Activated T-helper 9 cell treated with anti-CD3 and anti-CD28 coated beads, Interleukin-2, amount 50 U/mL, for 16 hours (primary cell): Measurements from ENCODE around the gene PKD2.
"Not testable (repeated sequence)": the region's sequence is repeated elsewhere in the genome, so short reads cannot be mapped to it uniquely, and the experiment has no call there.

Source experiments
- DNase-seq: peaks from one replicate; pipeline ENCODE4 v3.0.0-alpha.2; 2020; ENCODE audit warnings: low read depth

Gene PKD2

DNA sequence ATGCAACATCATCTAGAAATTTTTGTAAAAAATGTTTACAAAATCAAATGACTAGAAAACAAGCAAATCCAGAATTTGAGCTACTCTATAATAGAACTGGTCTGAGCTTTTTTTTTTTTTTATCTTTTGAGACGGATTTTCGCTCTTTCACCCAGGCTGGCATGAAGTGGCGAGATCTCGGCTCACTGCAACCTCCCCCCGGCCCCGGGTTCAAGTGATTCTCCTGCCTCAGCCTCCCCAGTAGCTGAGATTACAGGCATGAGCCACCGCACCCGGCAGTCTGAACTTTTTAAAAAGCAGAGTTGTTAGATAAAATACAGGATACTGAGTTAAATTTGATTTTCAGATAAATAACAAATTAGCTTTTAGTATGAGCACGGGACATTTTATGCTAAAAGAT lies 20.9 kb upstream of the PKD2 start:
- DNase-seq, result no peak

DNA sequence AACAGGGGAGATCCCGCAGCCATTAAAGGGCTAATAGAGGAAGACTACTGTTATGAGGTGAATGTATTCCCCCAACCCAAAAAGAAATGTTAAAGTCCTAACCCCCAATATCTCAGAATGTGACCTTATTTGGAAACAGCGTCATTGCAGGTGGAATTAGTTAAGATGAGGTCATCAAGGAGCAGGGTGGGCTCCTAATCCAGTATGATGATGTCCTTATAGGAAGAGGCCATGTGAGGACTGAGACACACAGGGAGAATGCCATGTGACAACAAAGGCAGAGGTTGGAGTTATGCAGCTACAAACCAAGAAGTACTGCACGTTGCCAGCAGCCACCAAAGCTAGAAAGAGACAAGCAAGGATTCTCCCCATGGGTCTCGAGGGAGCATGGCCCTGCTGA lies 17.7 kb upstream of the PKD2 start:
- no peak for DNase-seq

- no peak for DNase-seq
These were observed 12.0 kb upstream of the PKD2 start for GRCh38 chr4:87995435-87995834.

DNA sequence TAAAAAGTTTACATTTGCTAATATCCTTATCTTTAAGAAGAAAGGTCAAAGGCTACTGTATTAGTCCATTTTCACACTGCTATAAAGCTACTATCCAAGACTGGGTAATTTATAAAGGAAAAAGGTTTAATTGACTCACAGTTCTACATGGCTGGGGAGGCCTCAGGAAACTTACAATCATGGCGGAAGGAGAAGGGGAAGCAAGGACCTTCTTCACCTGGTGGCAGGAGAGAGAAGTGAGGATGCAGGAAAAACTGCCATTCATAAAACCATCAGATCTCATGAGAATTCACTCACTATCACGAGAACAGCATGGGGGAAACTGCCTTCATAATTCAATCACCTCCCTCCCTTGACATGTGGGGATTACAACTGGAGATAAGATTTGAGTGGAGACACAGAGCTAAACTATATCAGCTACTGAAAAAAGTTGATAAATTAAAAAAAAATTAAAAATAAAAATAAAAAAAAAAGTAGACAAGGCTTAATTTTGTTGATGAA lies 8.2 kb upstream of the PKD2 start:
- not testable (repeated sequence) for DNase-seq

GRCh38 chr4:88001871-88002270 lies 5.6 kb upstream of the PKD2 start:
- no peak for DNase-seq

- DNase-seq, result no peak
These were observed 4.6 kb upstream of the PKD2 start for GRCh38 chr4:88002786-88003185.

DNA sequence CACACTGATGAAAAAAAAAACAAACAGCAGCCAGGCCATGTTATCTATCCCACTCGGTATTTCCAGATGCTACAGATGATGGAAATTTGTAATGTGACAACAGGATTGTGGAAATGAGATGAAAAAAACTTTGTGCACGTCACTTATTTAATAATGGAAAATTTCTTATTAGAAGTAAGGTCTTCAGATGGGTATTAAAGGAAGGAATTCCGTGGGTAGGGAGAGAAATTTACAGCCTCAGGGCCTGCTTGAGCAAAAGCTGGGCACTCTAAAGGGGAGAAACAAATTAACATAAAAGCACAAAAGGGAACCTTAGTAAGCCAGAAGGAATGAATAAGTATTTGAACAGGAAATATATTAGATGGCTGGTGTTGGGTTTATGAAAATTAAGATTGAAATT lies 4.2 kb upstream of the PKD2 start:
- no peak for DNase-seq

DNA sequence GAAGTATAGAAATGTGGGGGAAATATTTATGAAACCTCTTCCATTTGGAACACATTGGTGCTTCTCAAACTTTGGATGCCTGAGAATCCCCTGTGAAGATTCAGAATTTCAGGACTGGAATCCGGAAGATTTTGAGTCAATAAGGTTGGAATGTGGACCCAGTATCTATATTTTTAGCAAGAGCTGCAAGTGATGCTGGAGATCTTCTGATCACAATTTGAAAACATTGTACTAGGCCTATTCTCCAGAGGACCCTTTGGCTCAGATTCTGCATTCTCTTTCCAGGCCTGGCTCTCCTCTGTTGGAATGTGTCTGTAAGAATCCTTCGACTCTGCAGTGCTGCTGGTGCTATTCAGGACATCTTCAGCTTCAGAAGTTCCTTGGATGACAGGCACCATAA lies 2.4 kb upstream of the PKD2 start:
- DNase-seq, result no peak

DNA sequence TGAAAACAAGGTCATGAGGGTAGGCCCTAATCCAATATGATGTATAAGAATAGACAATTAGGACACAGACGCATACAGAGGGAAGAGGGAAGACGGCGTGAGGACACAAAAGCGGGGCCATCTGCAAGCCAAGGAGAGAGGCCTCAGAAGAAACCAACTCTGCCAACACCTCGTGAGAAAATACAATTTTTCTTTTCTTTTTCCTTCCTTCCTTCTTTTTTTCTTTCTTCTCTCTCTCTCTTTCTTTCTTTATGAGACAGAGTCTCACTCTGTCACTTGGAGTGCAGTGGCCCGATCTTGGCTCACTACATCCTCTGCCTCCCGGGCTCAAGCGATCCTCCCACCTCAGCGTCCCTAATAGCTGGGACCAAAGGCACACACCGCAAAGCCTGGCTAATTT lies 1.5 kb upstream of the PKD2 start:
- DNase-seq, result no peak

DNA sequence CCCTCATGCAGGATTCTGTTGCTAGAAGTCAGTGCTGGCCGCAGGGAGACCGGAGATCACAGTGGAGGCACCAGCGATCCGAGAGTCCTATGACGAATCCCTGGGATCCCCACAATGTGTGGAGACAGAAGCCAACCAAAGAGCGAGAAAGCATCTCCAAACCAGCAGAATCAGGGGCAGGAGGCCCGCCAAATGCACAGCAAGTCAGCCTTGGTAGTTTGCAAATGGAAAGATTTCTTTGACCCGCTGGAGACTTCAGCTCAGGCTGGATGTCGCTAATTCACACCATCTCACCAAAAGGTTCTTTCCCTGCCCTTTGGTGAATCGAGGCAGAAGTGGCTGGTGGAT lies 505 bp upstream of the PKD2 start:
- DNase-seq, result no peak

GRCh38 chr4:88008122-88008742 lies 797 bp downstream of the PKD2 start:
- peak; percentile 12 for DNase-seq

DNA sequence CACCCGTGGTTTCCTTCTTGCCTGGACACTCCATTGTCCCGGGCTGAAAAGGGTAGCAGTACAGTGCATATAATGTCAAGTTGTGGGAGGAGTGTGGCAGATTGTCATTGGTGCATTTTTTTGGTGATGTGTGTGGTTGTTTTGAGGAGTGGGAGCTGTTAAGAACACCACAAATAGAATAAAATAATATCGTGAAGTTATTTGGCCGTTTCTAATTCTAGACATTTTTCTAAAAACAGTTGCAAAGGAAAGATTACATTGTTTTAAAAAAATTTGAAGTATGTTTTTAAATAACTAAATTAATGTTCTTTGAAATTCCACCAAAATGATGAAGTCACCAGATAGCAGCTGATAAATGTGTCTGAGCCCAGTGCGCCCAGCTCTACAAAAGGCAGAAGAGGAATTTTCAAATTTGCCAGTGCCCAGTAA lies 1.3 kb downstream of the PKD2 start:
- no peak for DNase-seq

DNA sequence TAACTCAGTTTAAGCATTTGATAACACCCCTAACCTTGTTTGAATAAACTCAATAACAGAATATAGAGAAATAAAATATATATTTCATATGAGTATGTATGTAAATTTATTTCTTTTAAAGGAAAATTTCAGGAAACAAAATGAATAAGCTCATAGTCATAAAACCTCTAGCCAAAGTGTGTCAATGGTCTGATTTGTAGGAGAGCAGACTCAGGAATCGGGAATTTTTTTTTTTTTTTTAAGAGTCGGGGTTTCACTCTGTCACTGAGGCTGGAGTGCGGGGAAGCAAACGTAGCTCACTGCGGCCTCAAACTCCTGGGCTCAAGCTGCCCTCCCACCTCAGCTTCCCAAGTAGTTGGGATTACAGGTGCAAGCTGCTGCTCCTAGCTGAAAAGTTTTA lies 2.4 kb downstream of the PKD2 start:
- no peak for DNase-seq

DNA sequence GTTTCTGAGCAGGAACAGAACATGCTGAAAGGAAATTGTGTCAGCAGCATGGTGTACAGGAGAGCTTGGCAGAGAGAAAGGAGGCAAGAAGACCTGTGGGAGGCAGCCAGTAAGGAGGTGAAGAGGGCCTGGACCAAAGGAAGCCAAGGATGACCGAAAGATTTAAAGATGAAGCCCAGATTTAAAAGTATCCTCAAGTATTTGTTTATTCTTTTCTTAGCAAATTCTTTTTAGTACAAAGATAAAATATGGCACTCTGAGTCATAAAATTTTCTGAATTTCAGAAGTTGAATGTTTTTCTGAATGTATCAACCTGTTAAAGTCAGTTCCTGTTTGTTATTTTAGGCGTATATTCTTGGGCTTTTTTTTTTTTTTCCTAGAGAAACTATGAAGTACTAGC lies 3.5 kb downstream of the PKD2 start:
- DNase-seq, result no peak

DNA sequence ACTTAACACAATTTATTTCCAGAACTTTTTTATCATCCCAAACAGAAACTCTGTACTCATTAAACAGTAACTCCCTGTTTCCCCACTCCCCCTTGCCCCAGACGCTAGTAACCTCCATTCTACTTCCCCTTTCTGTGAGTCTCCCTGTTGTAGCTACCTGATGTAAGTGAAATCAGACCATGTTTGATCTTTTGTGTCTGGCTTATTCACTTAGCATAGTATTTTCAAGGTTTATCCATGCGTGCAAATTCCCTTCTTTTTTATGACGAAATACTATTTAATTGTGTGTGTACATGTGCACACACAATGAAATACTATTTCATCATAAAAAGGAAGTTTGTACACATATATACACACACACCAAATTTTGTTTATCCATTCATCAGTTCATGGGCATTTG lies 5.2 kb downstream of the PKD2 start:
- DNase-seq, result no peak

- DNase-seq, result no peak
These were observed 7.0 kb downstream of the PKD2 start for GRCh38 chr4:88014386-88014905.

DNA sequence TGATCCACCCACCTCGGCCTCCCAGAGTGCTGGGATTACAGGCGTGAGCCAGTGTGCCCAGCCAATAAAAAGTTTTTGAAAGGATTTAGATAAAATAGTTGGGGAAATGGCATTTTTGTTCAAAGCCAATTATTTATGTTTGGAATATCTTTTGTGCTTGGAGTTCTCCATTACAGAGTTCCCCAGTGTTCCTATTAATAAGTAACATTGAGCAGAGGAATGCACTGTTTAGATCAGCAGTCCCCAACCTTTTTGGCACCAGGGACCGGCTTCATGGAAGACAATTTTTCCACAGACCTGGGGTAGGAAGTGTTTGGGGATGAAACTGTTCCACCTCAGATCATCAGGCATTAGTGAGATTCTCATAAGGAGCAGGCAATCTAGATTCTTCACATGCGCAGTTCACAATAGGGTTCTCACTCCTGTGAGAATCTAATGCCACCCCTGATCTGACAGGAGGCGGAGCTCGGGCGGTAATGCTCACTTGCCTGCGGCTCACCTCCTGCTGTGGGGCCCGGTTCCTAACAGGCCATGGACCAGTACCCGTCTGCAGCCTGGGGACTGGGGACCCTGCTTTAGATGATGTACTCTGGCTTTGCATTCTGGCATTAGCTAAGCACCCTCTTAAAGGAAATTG lies 8.3 kb downstream of the PKD2 start:
- DNase-seq, result no peak

GRCh38 chr4:88017516-88018297 lies 10.3 kb downstream of the PKD2 start:
- no peak for DNase-seq

GRCh38 chr4:88018466-88018865 lies 11.0 kb downstream of the PKD2 start:
- no peak for DNase-seq

GRCh38 chr4:88021824-88022223 lies 14.4 kb downstream of the PKD2 start:
- DNase-seq, result no peak

GRCh38 chr4:88022289-88022688 lies 14.9 kb downstream of the PKD2 start:
- DNase-seq, result no peak

DNA sequence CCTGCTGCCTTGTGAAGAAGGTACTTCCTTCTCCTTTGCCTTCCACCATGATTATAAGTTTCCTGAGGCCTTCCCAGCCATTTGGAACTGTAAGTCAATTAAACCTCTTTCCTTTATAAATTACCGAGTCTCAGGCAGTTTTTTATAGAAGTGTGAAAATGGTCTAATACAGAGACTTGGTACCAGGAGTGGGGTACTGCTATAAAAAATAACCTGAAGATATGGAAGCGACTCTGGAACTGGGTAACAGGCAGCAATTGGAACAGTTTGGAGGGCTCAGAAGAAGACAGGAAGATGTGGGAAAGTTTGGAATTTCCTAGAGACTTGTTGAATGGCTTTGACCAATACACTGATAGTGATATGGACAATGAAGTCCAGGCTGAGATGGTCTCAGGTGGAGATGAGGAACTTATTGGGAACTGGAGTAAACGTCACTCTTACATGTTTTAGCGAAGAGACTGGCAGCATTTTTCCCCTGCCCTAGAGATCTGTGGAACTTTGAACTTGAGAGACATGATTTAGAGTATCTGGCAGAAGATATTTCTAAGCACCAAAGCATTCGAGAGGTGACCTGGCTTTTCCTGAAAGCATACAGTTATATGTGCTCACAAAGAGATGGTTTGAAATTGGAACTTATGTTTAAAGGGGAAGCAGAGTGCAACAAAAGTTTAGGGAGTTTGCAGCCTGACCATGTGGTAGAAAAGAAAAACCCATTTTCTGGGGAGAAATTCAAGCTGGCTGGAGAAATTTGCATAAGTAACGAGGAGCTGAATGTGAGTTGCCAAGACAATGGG lies 18.6 kb downstream of the PKD2 start:
- not testable (repeated sequence) for DNase-seq
